HL-60 (cell line): ENCODE data around the gene ZFP69.

Source experiments
- DNase-seq, 2 experiments: peaks; one replicate each; pipeline ENCODE4 v3.0.0-alpha.2; 2010 to 2020; ENCODE audit warnings: low read depth in 1 of 2, low spot score in 1 of 2
- H3K27ac ChIP-seq: fragments of 250-450 bp; sonication (Bioruptor Pico); replicated peaks from 2 replicates; pipeline ENCODE4 v1.5.1; 2020; ENCODE audit warnings: mild to moderate bottlenecking, moderate library complexity
- H3K27me3 ChIP-seq: fragments of 250-450 bp; sonication (Bioruptor Pico); 2 replicates; pipeline ENCODE4 v1.5.1; 2021; ENCODE audit warnings: mild to moderate bottlenecking, moderate library complexity; ENCODE audit not compliant: insufficient read depth, poor library complexity, severe bottlenecking
- H3K4me3 ChIP-seq: replicated peaks from 2 replicates; pipeline ENCODE4 v1.5.1; 2011; ENCODE audit warnings: mild to moderate bottlenecking, control low read depth, low read length; ENCODE audit not compliant: insufficient read depth
- GABPA ChIP-seq: IDR thresholded peaks from 2 replicates; pipeline ENCODE4 v1.6.1; 2012; ENCODE audit warnings: low read depth
- POLR2AphosphoS5 ChIP-seq: IDR thresholded peaks from 2 replicates; pipeline ENCODE4 v1.6.1; 2012; ENCODE audit warnings: low read depth
- SPI1 ChIP-seq: IDR thresholded peaks from 2 replicates; pipeline ENCODE4 v1.6.1; 2012; ENCODE audit warnings: low read depth, mild to moderate bottlenecking, borderline replicate concordance
- TF ChIP-seq, protein P1 (sequence below): IDR thresholded peaks from one replicate; pipeline ENCODE4 v1.5.1; 2011; ENCODE audit warnings: low read length, control low read depth, inconsistent platforms; ENCODE audit not compliant: insufficient read depth
- TF ChIP-seq, protein P2 (sequence below): IDR thresholded peaks from 2 replicates; pipeline ENCODE4 v1.6.1; 2012; ENCODE audit warnings: low read depth; ENCODE audit not compliant: insufficient replicate concordance

Gene ZFP69

DNA sequence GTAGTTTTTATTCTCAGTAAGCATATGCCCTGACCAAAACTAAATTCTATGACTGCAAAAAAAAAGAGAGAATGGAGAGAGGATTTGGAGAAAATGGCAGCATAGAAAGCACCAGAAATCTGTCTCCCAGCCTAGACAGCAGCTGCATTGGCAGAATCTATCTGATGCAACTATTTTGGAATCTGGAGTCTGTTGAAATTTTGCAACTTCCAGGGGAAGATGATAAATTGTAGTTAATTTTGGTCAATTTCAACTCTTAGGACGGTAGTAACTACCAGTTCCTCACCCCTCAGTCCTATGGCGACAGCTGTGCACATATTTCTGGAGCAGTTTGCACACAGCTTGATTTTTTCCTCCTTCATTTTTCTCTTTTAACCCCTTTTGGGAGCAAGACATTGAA lies 42.4 kb downstream of the ZFP69 start:
- no peaks in the 10 kb centered on the region for H3K27me3 ChIP-seq
- no peak overlapping the region for H3K4me3 ChIP-seq
- peak; percentile 14 to 57 for DNase-seq
- no peak overlapping the region for H3K27ac ChIP-seq
- TF ChIP-seq POLR2AphosphoS5 (no peak), SPI1 (no peak), GABPA (no peak)
- TF ChIP-seq, protein P1, sequence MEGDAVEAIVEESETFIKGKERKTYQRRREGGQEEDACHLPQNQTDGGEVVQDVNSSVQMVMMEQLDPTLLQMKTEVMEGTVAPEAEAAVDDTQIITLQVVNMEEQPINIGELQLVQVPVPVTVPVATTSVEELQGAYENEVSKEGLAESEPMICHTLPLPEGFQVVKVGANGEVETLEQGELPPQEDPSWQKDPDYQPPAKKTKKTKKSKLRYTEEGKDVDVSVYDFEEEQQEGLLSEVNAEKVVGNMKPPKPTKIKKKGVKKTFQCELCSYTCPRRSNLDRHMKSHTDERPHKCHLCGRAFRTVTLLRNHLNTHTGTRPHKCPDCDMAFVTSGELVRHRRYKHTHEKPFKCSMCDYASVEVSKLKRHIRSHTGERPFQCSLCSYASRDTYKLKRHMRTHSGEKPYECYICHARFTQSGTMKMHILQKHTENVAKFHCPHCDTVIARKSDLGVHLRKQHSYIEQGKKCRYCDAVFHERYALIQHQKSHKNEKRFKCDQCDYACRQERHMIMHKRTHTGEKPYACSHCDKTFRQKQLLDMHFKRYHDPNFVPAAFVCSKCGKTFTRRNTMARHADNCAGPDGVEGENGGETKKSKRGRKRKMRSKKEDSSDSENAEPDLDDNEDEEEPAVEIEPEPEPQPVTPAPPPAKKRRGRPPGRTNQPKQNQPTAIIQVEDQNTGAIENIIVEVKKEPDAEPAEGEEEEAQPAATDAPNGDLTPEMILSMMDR: no peak
- TF ChIP-seq, protein P2, sequence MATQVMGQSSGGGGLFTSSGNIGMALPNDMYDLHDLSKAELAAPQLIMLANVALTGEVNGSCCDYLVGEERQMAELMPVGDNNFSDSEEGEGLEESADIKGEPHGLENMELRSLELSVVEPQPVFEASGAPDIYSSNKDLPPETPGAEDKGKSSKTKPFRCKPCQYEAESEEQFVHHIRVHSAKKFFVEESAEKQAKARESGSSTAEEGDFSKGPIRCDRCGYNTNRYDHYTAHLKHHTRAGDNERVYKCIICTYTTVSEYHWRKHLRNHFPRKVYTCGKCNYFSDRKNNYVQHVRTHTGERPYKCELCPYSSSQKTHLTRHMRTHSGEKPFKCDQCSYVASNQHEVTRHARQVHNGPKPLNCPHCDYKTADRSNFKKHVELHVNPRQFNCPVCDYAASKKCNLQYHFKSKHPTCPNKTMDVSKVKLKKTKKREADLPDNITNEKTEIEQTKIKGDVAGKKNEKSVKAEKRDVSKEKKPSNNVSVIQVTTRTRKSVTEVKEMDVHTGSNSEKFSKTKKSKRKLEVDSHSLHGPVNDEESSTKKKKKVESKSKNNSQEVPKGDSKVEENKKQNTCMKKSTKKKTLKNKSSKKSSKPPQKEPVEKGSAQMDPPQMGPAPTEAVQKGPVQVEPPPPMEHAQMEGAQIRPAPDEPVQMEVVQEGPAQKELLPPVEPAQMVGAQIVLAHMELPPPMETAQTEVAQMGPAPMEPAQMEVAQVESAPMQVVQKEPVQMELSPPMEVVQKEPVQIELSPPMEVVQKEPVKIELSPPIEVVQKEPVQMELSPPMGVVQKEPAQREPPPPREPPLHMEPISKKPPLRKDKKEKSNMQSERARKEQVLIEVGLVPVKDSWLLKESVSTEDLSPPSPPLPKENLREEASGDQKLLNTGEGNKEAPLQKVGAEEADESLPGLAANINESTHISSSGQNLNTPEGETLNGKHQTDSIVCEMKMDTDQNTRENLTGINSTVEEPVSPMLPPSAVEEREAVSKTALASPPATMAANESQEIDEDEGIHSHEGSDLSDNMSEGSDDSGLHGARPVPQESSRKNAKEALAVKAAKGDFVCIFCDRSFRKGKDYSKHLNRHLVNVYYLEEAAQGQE: no peak

DNA sequence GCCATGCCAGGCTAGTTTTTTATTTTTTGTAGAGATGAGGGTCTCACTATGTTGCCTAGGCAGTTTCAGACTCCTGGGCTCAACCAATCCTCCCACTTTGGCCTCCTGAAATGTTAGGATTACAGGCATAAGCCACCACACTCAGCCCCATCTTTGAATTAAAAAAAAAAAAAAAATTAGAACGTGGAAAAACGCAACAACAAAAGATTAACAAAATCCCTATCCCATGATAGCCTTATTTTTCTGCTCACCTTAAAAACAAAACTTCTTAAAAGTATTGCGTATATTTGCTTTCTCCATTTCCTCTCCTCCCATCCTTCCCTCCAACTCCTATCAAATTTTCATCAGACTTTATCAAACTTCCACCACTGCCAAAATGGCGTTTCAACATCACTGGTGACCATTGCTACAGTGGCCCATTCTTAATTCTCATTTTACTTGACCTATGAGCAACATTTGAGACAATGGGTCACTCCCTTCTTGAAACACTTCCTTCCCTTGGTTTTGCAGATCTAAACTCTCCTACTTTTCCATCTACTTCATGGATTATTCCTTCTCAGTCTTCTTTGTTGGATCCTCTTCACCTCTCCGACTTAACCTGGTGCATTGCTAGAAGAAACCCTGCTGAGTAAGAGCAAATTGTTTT lies 53.8 kb downstream of the ZFP69 start:
- no peak for DNase-seq
- H3K4me3 ChIP-seq: peak overlapping the region; percentile 63
- peak overlapping the region; percentile 79 for H3K27ac ChIP-seq
- TF ChIP-seq POLR2AphosphoS5: no peak
- no peak for TF ChIP-seq GABPA
- TF ChIP-seq, protein P2: no peak
- TF ChIP-seq, protein P1: no peak
- TF ChIP-seq SPI1: no peak
- H3K27me3 ChIP-seq: no peaks in the 10 kb centered on the region

DNA sequence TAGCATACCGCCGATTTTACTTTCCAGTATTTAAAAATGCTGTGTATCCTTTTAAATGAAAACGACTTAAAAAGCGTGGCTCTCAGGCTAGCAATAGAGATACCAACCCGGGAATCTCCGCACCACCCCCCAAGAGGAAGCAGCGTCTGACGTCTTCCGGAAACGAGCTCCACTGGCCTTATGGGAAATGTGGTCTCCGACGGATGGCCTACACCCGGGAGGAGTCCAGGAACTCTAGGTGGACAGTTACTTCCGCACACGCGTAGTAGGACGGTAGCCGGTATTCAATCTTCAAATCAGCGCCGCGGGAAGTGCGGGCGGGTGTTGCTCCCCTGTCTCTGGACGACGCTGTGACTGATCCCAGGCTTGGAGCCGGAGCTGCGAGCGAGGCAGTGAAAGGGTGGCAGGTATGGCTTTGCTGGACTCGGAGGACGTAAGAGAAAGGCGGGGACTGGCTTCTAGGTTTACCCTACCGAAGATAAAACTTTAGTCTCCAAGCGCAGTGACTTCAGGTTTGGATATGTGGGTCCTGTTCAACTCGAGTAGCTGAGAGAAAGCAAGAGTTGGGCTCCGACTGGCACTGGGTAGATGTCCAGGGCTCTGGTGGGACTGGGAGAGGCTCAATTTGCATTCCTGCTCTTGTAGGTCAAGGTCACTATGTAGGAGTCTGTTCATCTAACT lies 54.4 kb downstream of the ZFP69 start, which contains the start of gene ZNF684:
ZNF684 (plus strand) TSS at position 257 of the 681 bp plus-strand sequence. CDS start 1,530 bp downstream, outside the sequence.
- TF ChIP-seq SPI1 (peak; percentile 68), POLR2AphosphoS5 (peak; percentile 68; the same call in 1 of the 2 replicates), GABPA (peak; percentile 92)
- TF ChIP-seq, protein P1: no peak
- TF ChIP-seq, protein P2: peak; percentile 40
- Histone ChIP-seq H3K27ac (peak within 1 kb of the TSS; percentile 79), H3K27me3 (no peaks in the 10 kb centered on the region), H3K4me3 (peak within 1 kb of the TSS; percentile 63)
- DNase-seq: peak; percentile 97 to 98
